ENCODE results near the gene TRIP13. TPM values are rescaled to one million over a fixed set of nuclear protein-coding genes. Genes with fewer than 3 reads are reported as not detected.

Gene TRIP13
- total RNA-seq, 1 experiment from 2014 or later: 69.0 TPM

- Histone ChIP-seq H4K20me1 (ENCODE audit: low read length) (peaks cover 20% of the 10 kb centered on the region; the same call in 1 of the 2 replicates), H3K4me3 (ENCODE audit: low read length) (peak overlapping the region; percentile 82), H3K9me3 (ENCODE audit: low read length) (no peaks in the 10 kb centered on the region), H3K9me2 (replicated peaks; ENCODE audit: low read length) (no peaks in the 10 kb centered on the region), H3F3A (ENCODE audit: low read length, unreplicated experiment) (no peaks in the 10 kb centered on the region), H2AFZ (ENCODE audit: low read length) (no peak overlapping the region), H3K9ac (ENCODE audit: low read length) (peak overlapping the region; percentile 99), H3K4me1 (ENCODE audit: insufficient read depth, low read length) (peaks cover 25% of the 10 kb centered on the region), H3K4me2 (ENCODE audit: low read length) (peak overlapping the region; percentile 91), H3K79me2 (ENCODE audit: low read length) (peaks cover 93% of the 10 kb centered on the region), H3K27me3 (ENCODE audit: low read length) (no peaks in the 10 kb centered on the region), H3K27ac (ENCODE audit: low read length) (peak overlapping the region; percentile 67), H3K36me3 (ENCODE audit: low read depth, low read length) (peaks cover 66% of the 10 kb centered on the region)
- intact Hi-C loops (cut with micrococcal nuclease): no loop called here
- BruUV-seq (replicated peaks): no TSS peak
- CTCF ChIA-PET: no interaction called here
- POLR2A ChIA-PET (ENCODE audit: unreplicated experiment): interaction anchor here (0.7 kb wide), 1 partner anchor 239 kb away, joined by 4 read pairs; no protein-coding TSS in a partner anchor
- TF ChIP-seq EZH2 (IDR thresholded peaks at IDR 0.05; ENCODE audit: low read length, unreplicated experiment) (no peak), CTCF (conservative IDR thresholded peaks at IDR 0.05; ENCODE audit: low read depth, low read length) (no peak), EZH2phosphoT487 (IDR thresholded peaks at IDR 0.05; ENCODE audit: borderline replicate concordance, low read length) (no peak)
- ATAC-seq (peak; percentile 82), DNase-seq (peak; percentile 80)
These were observed 1.4 kb upstream of the TRIP13 start for GRCh38 chr5:891117-891836.

- TF ChIP-seq EZH2 (IDR thresholded peaks at IDR 0.05; ENCODE audit: low read length, unreplicated experiment) (no peak), CTCF (conservative IDR thresholded peaks at IDR 0.05; ENCODE audit: low read depth, low read length) (no peak), EZH2phosphoT487 (IDR thresholded peaks at IDR 0.05; ENCODE audit: borderline replicate concordance, low read length) (no peak)
- intact Hi-C loops (cut with micrococcal nuclease): no loop called here
- peaks cover 66% of the 10 kb centered on the region for H3K36me3 ChIP-seq (ENCODE audit: low read depth, low read length)
- DNase-seq (peak; percentile 7), ATAC-seq (peak; percentile 17)
- H3K9me2 ChIP-seq (replicated peaks; ENCODE audit: low read length): no peaks in the 10 kb centered on the region
- H3F3A ChIP-seq (ENCODE audit: low read length, unreplicated experiment): no peaks in the 10 kb centered on the region
- peaks cover 20% of the 10 kb centered on the region; the same call in 1 of the 2 replicates for H4K20me1 ChIP-seq (ENCODE audit: low read length)
- H3K27me3 ChIP-seq (ENCODE audit: low read length): no peaks in the 10 kb centered on the region
- H3K4me2 ChIP-seq (ENCODE audit: low read length): peak overlapping the region; percentile 91
- H3K79me2 ChIP-seq (ENCODE audit: low read length): peaks cover 94% of the 10 kb centered on the region
- BruUV-seq (replicated peaks): TSS peak; percentile 30
- peak overlapping the region; percentile 67 for H3K27ac ChIP-seq (ENCODE audit: low read length)
- POLR2A ChIA-PET (ENCODE audit: unreplicated experiment): interaction anchor here (0.7 kb wide), 1 partner anchor 239 kb away, joined by 4 read pairs; no protein-coding TSS in a partner anchor
- H3K4me1 ChIP-seq (ENCODE audit: insufficient read depth, low read length): peaks cover 25% of the 10 kb centered on the region
- H3K4me3 ChIP-seq (ENCODE audit: low read length): peak overlapping the region; percentile 82
- H2AFZ ChIP-seq (ENCODE audit: low read length): peak overlapping the region; percentile 60
- H3K9me3 ChIP-seq (ENCODE audit: low read length): no peaks in the 10 kb centered on the region
- peak overlapping the region; percentile 99 for H3K9ac ChIP-seq (ENCODE audit: low read length)
- CTCF ChIA-PET: no interaction called here
These were observed 769 bp upstream of the TRIP13 start for GRCh38 chr5:891837-892393.

- Histone ChIP-seq H3K4me1 (ENCODE audit: insufficient read depth, low read length) (peaks cover 25% of the 10 kb centered on the region), H3K9ac (ENCODE audit: low read length) (peak overlapping the region; percentile 99), H2AFZ (ENCODE audit: low read length) (no peak overlapping the region), H3K27me3 (ENCODE audit: low read length) (no peaks in the 10 kb centered on the region), H3K79me2 (ENCODE audit: low read length) (peaks cover 83% of the 10 kb centered on the region), H3K9me3 (ENCODE audit: low read length) (no peaks in the 10 kb centered on the region), H3F3A (ENCODE audit: low read length, unreplicated experiment) (no peaks in the 10 kb centered on the region), H3K36me3 (ENCODE audit: low read depth, low read length) (peaks cover 55% of the 10 kb centered on the region), H4K20me1 (ENCODE audit: low read length) (peaks cover 14% of the 10 kb centered on the region; the same call in 1 of the 2 replicates), H3K27ac (ENCODE audit: low read length) (peak overlapping the region; percentile 27), H3K4me2 (ENCODE audit: low read length) (peak overlapping the region; percentile 91), H3K4me3 (ENCODE audit: low read length) (peak overlapping the region; percentile 82), H3K9me2 (replicated peaks; ENCODE audit: low read length) (no peaks in the 10 kb centered on the region)
- ChIA-PET POLR2A (ENCODE audit: unreplicated experiment) (interaction anchor here (0.6 to 0.7 kb wide), 2 partner anchors 39 to 209 kb away, joined by 3 to 4 read pairs; no protein-coding TSS in a partner anchor), CTCF (no interaction called here)
- DNase-seq: no peak
- no TSS peak for BruUV-seq (replicated peaks)
- TF ChIP-seq EZH2 (IDR thresholded peaks at IDR 0.05; ENCODE audit: low read length, unreplicated experiment) (no peak), CTCF (conservative IDR thresholded peaks at IDR 0.05; ENCODE audit: low read depth, low read length) (no peak), EZH2phosphoT487 (IDR thresholded peaks at IDR 0.05; ENCODE audit: borderline replicate concordance, low read length) (no peak)
- ATAC-seq: no peak
- intact Hi-C loops (cut with micrococcal nuclease): no loop called here
These were observed 438 bp downstream of the TRIP13 start for GRCh38 chr5:893137-893506.

All from PC-3 (cell line).